H9 (cell line): ENCODE results near the gene PARD3. TPM values are rescaled to one million over a fixed set of nuclear protein-coding genes. Genes with fewer than 3 reads are reported as not detected.

ENCODE experiments used
- DNase-seq: peaks from one replicate; pipeline ENCODE4 v3.0.0-alpha.2; 2017
- H2AFZ ChIP-seq: one replicate; pipeline ENCODE4 v1.6.1; 2013; ENCODE audit warnings: mild to moderate bottlenecking, low read length, control low read depth, moderate library complexity
- H2AK5ac ChIP-seq: 2 replicates; pipeline ENCODE4 v1.6.1; 2013; ENCODE audit warnings: low read length, control low read depth, mixed read lengths; ENCODE audit not compliant: insufficient read length
- H2BK120ac ChIP-seq: one replicate; pipeline ENCODE4 v1.6.1; 2013; ENCODE audit warnings: low read depth, mild to moderate bottlenecking, low read length, control low read depth, inconsistent platforms; ENCODE audit not compliant: poor library complexity, severe bottlenecking
- H2BK12ac ChIP-seq: 2 replicates; pipeline ENCODE4 v1.6.1; 2013; ENCODE audit warnings: low read length, control low read depth, mixed read lengths, low read depth; ENCODE audit not compliant: insufficient read length
- H2BK15ac ChIP-seq: 2 replicates; pipeline ENCODE4 v1.6.1; 2013; ENCODE audit warnings: low read depth, low read length, control low read depth
- H2BK20ac ChIP-seq: one replicate; pipeline ENCODE4 v1.6.1; 2013; ENCODE audit warnings: low read depth, mild to moderate bottlenecking, low read length, control low read depth, inconsistent platforms; ENCODE audit not compliant: poor library complexity, severe bottlenecking
- H2BK5ac ChIP-seq: 2 replicates; pipeline ENCODE4 v1.6.1; 2013; ENCODE audit warnings: low read length, control low read depth, mixed read lengths; ENCODE audit not compliant: insufficient read length
- H3K14ac ChIP-seq: 2 replicates; pipeline ENCODE4 v1.6.1; 2013; ENCODE audit warnings: low read length, control low read depth; ENCODE audit not compliant: insufficient read depth
- H3K18ac ChIP-seq: 2 replicates; pipeline ENCODE4 v1.6.1; 2013; ENCODE audit warnings: low read depth, mild to moderate bottlenecking, mixed read lengths, low read length, control low read depth; ENCODE audit not compliant: insufficient read length
- H3K23ac ChIP-seq: 2 replicates; pipeline ENCODE4 v1.6.1; 2013; ENCODE audit warnings: low read length, control low read depth, mixed read lengths, low read depth; ENCODE audit not compliant: insufficient read length
- H3K23me2 ChIP-seq: 2 replicates; pipeline ENCODE4 v1.6.1; 2013; ENCODE audit warnings: low read depth, mild to moderate bottlenecking, mixed read lengths, low read length, control low read depth; ENCODE audit not compliant: insufficient read length, poor library complexity, severe bottlenecking
- H3K27ac ChIP-seq: 2 replicates; pipeline ENCODE4 v1.5.1; 2013; ENCODE audit warnings: low read length, control low read depth, mixed read lengths, low read depth; ENCODE audit not compliant: insufficient read length
- H3K27me3 ChIP-seq: 2 replicates; pipeline ENCODE4 v1.6.1; 2013; ENCODE audit warnings: low read length, control low read depth, inconsistent platforms; ENCODE audit not compliant: insufficient read depth
- H3K4ac ChIP-seq: 2 replicates; pipeline ENCODE4 v1.6.1; 2013; ENCODE audit warnings: low read depth, mild to moderate bottlenecking, control low read depth, inconsistent platforms, low read length, moderate library complexity
- H3K4me1 ChIP-seq: 2 replicates; pipeline ENCODE4 v1.6.1; 2013; ENCODE audit warnings: low read length, control low read depth, inconsistent platforms; ENCODE audit not compliant: insufficient read depth
- H3K4me2 ChIP-seq: 2 replicates; pipeline ENCODE4 v1.6.1; 2013; ENCODE audit warnings: low read length, control low read depth, mixed read lengths; ENCODE audit not compliant: insufficient read length, insufficient read depth
- H3K56ac ChIP-seq: 2 replicates; pipeline ENCODE4 v1.6.1; 2013; ENCODE audit warnings: low read depth, mild to moderate bottlenecking, mixed read lengths, low read length, control low read depth; ENCODE audit not compliant: insufficient read length
- H3K79me1 ChIP-seq: 2 replicates; pipeline ENCODE4 v1.6.1; 2013; ENCODE audit warnings: low read depth, mild to moderate bottlenecking, moderate library complexity, low read length, control low read depth, inconsistent platforms; ENCODE audit not compliant: insufficient read depth, poor library complexity, severe bottlenecking
- H3K79me2 ChIP-seq: 2 replicates; pipeline ENCODE4 v1.6.1; 2013; ENCODE audit warnings: low read length, control low read depth, inconsistent platforms; ENCODE audit not compliant: insufficient read depth
- H3K9ac ChIP-seq: 2 replicates; pipeline ENCODE4 v1.6.1; 2013; ENCODE audit warnings: low read length, control low read depth, mixed read lengths; ENCODE audit not compliant: insufficient read length; ENCODE audit errors: extremely low read depth
- H3K9me3 ChIP-seq: one replicate; pipeline ENCODE4 v1.6.1; 2013; ENCODE audit warnings: low read depth, low read length, inconsistent platforms; ENCODE audit not compliant: control insufficient read depth
- H3T11ph ChIP-seq: one replicate; pipeline ENCODE4 v1.6.1; 2013; ENCODE audit warnings: mild to moderate bottlenecking, low read length, control low read depth, inconsistent platforms
- H4K20me1 ChIP-seq: one replicate; pipeline ENCODE4 v1.6.1; 2013; ENCODE audit not compliant: control insufficient read depth, insufficient read length, insufficient read depth
- H4K5ac ChIP-seq: 2 replicates; pipeline ENCODE4 v1.6.1; 2013; ENCODE audit warnings: low read depth, mild to moderate bottlenecking, mixed read lengths, low read length, control low read depth; ENCODE audit not compliant: insufficient read length
- H4K8ac ChIP-seq: replicated peaks from 2 replicates; pipeline ENCODE4 v1.6.1; 2013; ENCODE audit warnings: low read length, control low read depth, mixed read lengths, low read depth; ENCODE audit not compliant: insufficient read length
- H4K91ac ChIP-seq: 2 replicates; pipeline ENCODE4 v1.6.1; 2013; ENCODE audit warnings: low read depth, mild to moderate bottlenecking, moderate library complexity, mixed read lengths, low read length, control low read depth; ENCODE audit not compliant: insufficient read length
- H3K27ac Mint-ChIP-seq, 3 experiments: 2 replicates in 2 of 3; 3 replicates in 1 of 3; pipeline ENCODE4 v1.8.0; 2020 to 2021; ENCODE audit warnings: mixed read lengths in 3 of 3, mild to moderate bottlenecking in 1 of 3, moderate library complexity in 1 of 3
- H3K27me3 Mint-ChIP-seq: 2 replicates; pipeline ENCODE4 v1.8.0; 2021; ENCODE audit warnings: low read depth, mild to moderate bottlenecking, moderate library complexity, mixed read lengths
- H3K36me3 Mint-ChIP-seq, 3 experiments: 2 replicates in 2 of 3; 3 replicates in 1 of 3; pipeline ENCODE4 v1.8.0; 2020 to 2021; ENCODE audit warnings: low read depth in 3 of 3, mixed read lengths in 3 of 3; ENCODE audit not compliant: insufficient read depth in 1 of 3
- H3K4me1 Mint-ChIP-seq, 2 experiments: 2 replicates each; pipeline ENCODE4 v1.8.0; 2020; ENCODE audit warnings: mixed read lengths in 2 of 2
- H3K4me3 Mint-ChIP-seq, 2 experiments: 2 replicates in 1 of 2; 3 replicates in 1 of 2; pipeline ENCODE4 v1.8.0; 2020 to 2021; ENCODE audit warnings: mild to moderate bottlenecking in 2 of 2, mixed read lengths in 2 of 2, moderate library complexity in 1 of 2
- H3K9me3 Mint-ChIP-seq, 2 experiments: 2 replicates in 1 of 2; 3 replicates in 1 of 2; pipeline ENCODE4 v1.8.0; 2020; ENCODE audit warnings: mild to moderate bottlenecking in 2 of 2, mixed read lengths in 2 of 2, moderate library complexity in 1 of 2
- CTCF ChIP-seq: fragments of 200-600 bp; sonication (generic); conservative IDR thresholded peaks from 3 replicates; pipeline ENCODE4 v1.8.0; 2021; ENCODE audit warnings: antibody characterized with exemption, mild to moderate bottlenecking
- WGBS: extraction: QIAGEN DNeasy Blood & Tissue Kit; methylation state at CpG from one replicate; pipeline ENCODE4 v1.1.7; 2013; ENCODE audit warnings: missing lambda C conversion rate, low lambda C conversion rate, mixed read lengths; ENCODE audit not compliant: insufficient read length; ENCODE audit errors: extremely low coverage; 5-methylcytosine and 5-hydroxymethylcytosine counted together
- total RNA-seq: library from RNA; stranded (reverse); gene quantifications from 2 replicates; pipeline ENCODE4 v1.2.1, GENCODE V29; 2021

Gene PARD3
- total RNA-seq, 1 experiment from 2014 or later: 44.7 TPM

GRCh38 chr10:34345383-34345782 is 469.7 kb downstream of the PARD3 start:
- no peaks in the 10 kb centered on the region for H3K79me1 ChIP-seq
- no peak overlapping the region for H3K27ac ChIP-seq
- Mint-ChIP-seq H3K27me3 (no peaks in the 10 kb centered on the region), H3K9me3 (peaks cover 0 to 3% of the 10 kb centered on the region in 2 experiments; a peak in 1 of 5 replicates), H3K27ac (0 out of 7 replicates have a peak overlapping the region, but pooled peaks of 1 of the 3 experiments have one; percentile 21), H3K36me3 (peaks cover 4 to 12% (median 5%) of the 10 kb centered on the region in 3 experiments; a peak in 6 of 7 replicates), H3K4me3 (no peak overlapping the region), H3K4me1 (peaks cover 9 to 12% of the 10 kb centered on the region in 2 experiments; a peak in 3 of 4 replicates)
- no peak overlapping the region for H3K23ac ChIP-seq
- no peak overlapping the region for H2AK5ac ChIP-seq
- no peaks in the 10 kb centered on the region for H3K79me2 ChIP-seq
- H3K23me2 ChIP-seq: no peaks in the 10 kb centered on the region
- no peak overlapping the region for H4K91ac ChIP-seq
- no peaks in the 10 kb centered on the region for H4K20me1 ChIP-seq
- no peak overlapping the region for H2BK12ac ChIP-seq
- H2AFZ ChIP-seq: no peak overlapping the region
- no peak for DNase-seq
- H4K5ac ChIP-seq: no peak overlapping the region
- no peak overlapping the region for H4K8ac ChIP-seq
- no CpG with 5 or more reads among the region's 5 CpGs for WGBS
- no peaks in the 10 kb centered on the region for H3K9me3 ChIP-seq
- H3K18ac ChIP-seq: no peak overlapping the region
- H3K56ac ChIP-seq: no peak overlapping the region
- no peak overlapping the region for H2BK20ac ChIP-seq
- no peak overlapping the region for H3K4ac ChIP-seq
- H2BK5ac ChIP-seq: no peak overlapping the region
- H2BK120ac ChIP-seq: no peak overlapping the region
- H3K14ac ChIP-seq: no peak overlapping the region
- H2BK15ac ChIP-seq: no peak overlapping the region
- H3T11ph ChIP-seq: no peak overlapping the region
- no peak for TF ChIP-seq CTCF
- no peak overlapping the region for H3K9ac ChIP-seq
- no peak overlapping the region for H3K4me2 ChIP-seq
- H3K4me1 ChIP-seq: peaks cover 4% of the 10 kb centered on the region; the same call in 1 of the 2 replicates
- no peaks in the 10 kb centered on the region for H3K27me3 ChIP-seq
